ENCODE data around the gene EMP3.

Gene EMP3

GRCh38 chr19:48329167-48329891, 4.0 kb downstream of the EMP3 start:
- H3K4me3 Mint-ChIP-seq = peak overlapping the region; percentile 68
- peaks cover 82% of the 10 kb centered on the region for H3K4me1 Mint-ChIP-seq (ENCODE audit: low read depth)
- intact Hi-C loops (cut with micrococcal nuclease) = no loop called here
- H3K27me3 Mint-ChIP-seq = no peaks in the 10 kb centered on the region
- H3K9me3 Mint-ChIP-seq = no peaks in the 10 kb centered on the region
- H3K36me3 Mint-ChIP-seq (ENCODE audit: low read depth) = peaks cover 74% of the 10 kb centered on the region
- H3K27ac Mint-ChIP-seq = peak overlapping the region; percentile 35

GRCh38 chr19:48330012-48330681, 4.8 kb downstream of the EMP3 start:
- Mint-ChIP-seq H3K4me3 (peak overlapping the region; percentile 68), H3K36me3 (ENCODE audit: low read depth) (peaks cover 71% of the 10 kb centered on the region), H3K9me3 (no peaks in the 10 kb centered on the region), H3K4me1 (ENCODE audit: low read depth) (peaks cover 78% of the 10 kb centered on the region), H3K27ac (peak overlapping the region; percentile 93), H3K27me3 (peaks cover 2% of the 10 kb centered on the region)
- intact Hi-C loops (cut with micrococcal nuclease) = no loop called here

- H3K36me3 Mint-ChIP-seq (ENCODE audit: low read depth) = peaks cover 49% of the 10 kb centered on the region
- intact Hi-C loops (cut with micrococcal nuclease) = no loop called here
- H3K4me3 Mint-ChIP-seq = peak overlapping the region; percentile 87
- no peaks in the 10 kb centered on the region for H3K9me3 Mint-ChIP-seq
- H3K27ac Mint-ChIP-seq = peak overlapping the region; percentile 93
- peaks cover 64% of the 10 kb centered on the region for H3K4me1 Mint-ChIP-seq (ENCODE audit: low read depth)
- peaks cover 2% of the 10 kb centered on the region for H3K27me3 Mint-ChIP-seq
These were observed 7.0 kb downstream of the EMP3 start for GRCh38 chr19:48332351-48332661.

- Mint-ChIP-seq H3K4me1 (ENCODE audit: low read depth) (peaks cover 58% of the 10 kb centered on the region), H3K9me3 (no peaks in the 10 kb centered on the region), H3K4me3 (peak overlapping the region; percentile 87), H3K27ac (peak overlapping the region; percentile 93), H3K27me3 (peaks cover 2% of the 10 kb centered on the region), H3K36me3 (ENCODE audit: low read depth) (peaks cover 43% of the 10 kb centered on the region)
- intact Hi-C loops (cut with micrococcal nuclease) = loop anchor here (1.0 kb wide), 1 partner anchor 12 kb away; a partner anchor contains a TSS
These were observed 7.5 kb downstream of the EMP3 start for GRCh38 chr19:48332662-48333466.

GRCh38 chr19:48333467-48334384, 8.4 kb downstream of the EMP3 start:
- intact Hi-C loops (cut with micrococcal nuclease) = loop anchor here (1.0 kb wide), 1 partner anchor 12 kb away; a partner anchor contains a TSS
- Mint-ChIP-seq H3K36me3 (ENCODE audit: low read depth) (peaks cover 35% of the 10 kb centered on the region), H3K27ac (peak overlapping the region; percentile 93), H3K27me3 (peaks cover 2% of the 10 kb centered on the region), H3K9me3 (no peaks in the 10 kb centered on the region), H3K4me3 (peak overlapping the region; percentile 87), H3K4me1 (ENCODE audit: low read depth) (peaks cover 57% of the 10 kb centered on the region)

- H3K27me3 Mint-ChIP-seq = peaks cover 2% of the 10 kb centered on the region
- intact Hi-C loops (cut with micrococcal nuclease) = no loop called here
- H3K27ac Mint-ChIP-seq = no peak overlapping the region
- no peak overlapping the region for H3K4me3 Mint-ChIP-seq
- peaks cover 20% of the 10 kb centered on the region for H3K4me1 Mint-ChIP-seq (ENCODE audit: low read depth)
- no peaks in the 10 kb centered on the region for H3K36me3 Mint-ChIP-seq (ENCODE audit: low read depth)
- H3K9me3 Mint-ChIP-seq = no peaks in the 10 kb centered on the region
These were observed 13.0 kb downstream of the EMP3 start for GRCh38 chr19:48338253-48338755.

GRCh38 chr19:48338802-48339503, 13.6 kb downstream of the EMP3 start:
- H3K9me3 Mint-ChIP-seq = no peaks in the 10 kb centered on the region
- H3K4me1 Mint-ChIP-seq (ENCODE audit: low read depth) = peaks cover 17% of the 10 kb centered on the region
- H3K27ac Mint-ChIP-seq = no peak overlapping the region
- H3K4me3 Mint-ChIP-seq = no peak overlapping the region
- H3K27me3 Mint-ChIP-seq = peaks cover 2% of the 10 kb centered on the region
- H3K36me3 Mint-ChIP-seq (ENCODE audit: low read depth) = no peaks in the 10 kb centered on the region
- intact Hi-C loops (cut with micrococcal nuclease) = no loop called here

- no peaks in the 10 kb centered on the region for H3K9me3 Mint-ChIP-seq
- no peak overlapping the region for H3K4me3 Mint-ChIP-seq
- no peaks in the 10 kb centered on the region for H3K27me3 Mint-ChIP-seq
- H3K4me1 Mint-ChIP-seq (ENCODE audit: low read depth) = peaks cover 9% of the 10 kb centered on the region
- intact Hi-C loops (cut with micrococcal nuclease) = no loop called here
- H3K36me3 Mint-ChIP-seq (ENCODE audit: low read depth) = no peaks in the 10 kb centered on the region
- H3K27ac Mint-ChIP-seq = no peak overlapping the region
These were observed 15.6 kb downstream of the EMP3 start for GRCh38 chr19:48340995-48341394.

GRCh38 chr19:48341515-48342413, 16.4 kb downstream of the EMP3 start:
- Mint-ChIP-seq H3K4me1 (ENCODE audit: low read depth) (peaks cover 9% of the 10 kb centered on the region), H3K4me3 (no peak overlapping the region), H3K9me3 (no peaks in the 10 kb centered on the region), H3K27ac (no peak overlapping the region), H3K27me3 (no peaks in the 10 kb centered on the region), H3K36me3 (ENCODE audit: low read depth) (no peaks in the 10 kb centered on the region)
- intact Hi-C loops (cut with micrococcal nuclease) = no loop called here

GRCh38 chr19:48342414-48342738, 17.0 kb downstream of the EMP3 start:
- Mint-ChIP-seq H3K27me3 (no peaks in the 10 kb centered on the region), H3K4me1 (ENCODE audit: low read depth) (peaks cover 9% of the 10 kb centered on the region), H3K27ac (no peak overlapping the region), H3K36me3 (ENCODE audit: low read depth) (no peaks in the 10 kb centered on the region), H3K9me3 (no peaks in the 10 kb centered on the region), H3K4me3 (no peak overlapping the region)
- intact Hi-C loops (cut with micrococcal nuclease) = no loop called here

GRCh38 chr19:48342841-48343540, 17.6 kb downstream of the EMP3 start:
- no peaks in the 10 kb centered on the region for H3K9me3 Mint-ChIP-seq
- no peak overlapping the region for H3K27ac Mint-ChIP-seq
- no peaks in the 10 kb centered on the region for H3K36me3 Mint-ChIP-seq (ENCODE audit: low read depth)
- peaks cover 9% of the 10 kb centered on the region for H3K4me1 Mint-ChIP-seq (ENCODE audit: low read depth)
- intact Hi-C loops (cut with micrococcal nuclease) = no loop called here
- H3K27me3 Mint-ChIP-seq = no peaks in the 10 kb centered on the region
- H3K4me3 Mint-ChIP-seq = no peak overlapping the region

GRCh38 chr19:48344892-48345291, 19.5 kb downstream of the EMP3 start:
- H3K27me3 Mint-ChIP-seq = no peaks in the 10 kb centered on the region
- H3K9me3 Mint-ChIP-seq = no peaks in the 10 kb centered on the region
- no peak overlapping the region for H3K27ac Mint-ChIP-seq
- no peak overlapping the region for H3K4me3 Mint-ChIP-seq
- H3K36me3 Mint-ChIP-seq (ENCODE audit: low read depth) = peaks cover 6% of the 10 kb centered on the region
- H3K4me1 Mint-ChIP-seq (ENCODE audit: low read depth) = peaks cover 9% of the 10 kb centered on the region
- intact Hi-C loops (cut with micrococcal nuclease) = no loop called here
